ENCODE results near the gene CNTNAP5.

CNTNAP5 gene

GRCh38 chr2:124317628-124318027 lies 292.5 kb downstream of the CNTNAP5 start:
- no peak overlapping the region for H3K4me3 ChIP-seq (ENCODE audit: low read depth, low read length)
- no peak for TF ChIP-seq MYC (IDR thresholded peaks at IDR 0.05; ENCODE audit: low read depth, low read length)
- TF ChIP-seq MAX (IDR thresholded peaks at IDR 0.05; ENCODE audit: low read depth, low read length) = no peak
- TF ChIP-seq CTCF (IDR thresholded peaks at IDR 0.05; ENCODE audit: low read depth, low read length) = no peak
- TF ChIP-seq POLR2A (IDR thresholded peaks at IDR 0.05; ENCODE audit: extremely low read depth, insufficient read length) = no peak

GRCh38 chr2:124318913-124319312 lies 293.8 kb downstream of the CNTNAP5 start:
- no peak for TF ChIP-seq MAX (IDR thresholded peaks at IDR 0.05; ENCODE audit: low read depth, low read length)
- no peak for TF ChIP-seq POLR2A (IDR thresholded peaks at IDR 0.05; ENCODE audit: extremely low read depth, insufficient read length)
- TF ChIP-seq CTCF (IDR thresholded peaks at IDR 0.05; ENCODE audit: low read depth, low read length) = no peak
- no peak for TF ChIP-seq MYC (IDR thresholded peaks at IDR 0.05; ENCODE audit: low read depth, low read length)
- DNase-seq (ENCODE audit: low read depth) = no peak

More at GRCh38 chr2:124317628-124318027, 292.5 kb downstream of the CNTNAP5 start:
- DNase-seq (ENCODE audit: low read depth) = no peak

GRCh38 chr2:124319577-124319976 lies 294.5 kb downstream of the CNTNAP5 start:
- no peak overlapping the region for H3K4me3 ChIP-seq (ENCODE audit: low read depth, low read length)
- TF ChIP-seq MYC (IDR thresholded peaks at IDR 0.05; ENCODE audit: low read depth, low read length) (no peak), MAX (IDR thresholded peaks at IDR 0.05; ENCODE audit: low read depth, low read length) (no peak), POLR2A (IDR thresholded peaks at IDR 0.05; ENCODE audit: extremely low read depth, insufficient read length) (no peak), CTCF (IDR thresholded peaks at IDR 0.05; ENCODE audit: low read depth, low read length) (no peak)
- no peak for DNase-seq (ENCODE audit: low read depth)

More at GRCh38 chr2:124318913-124319312, 293.8 kb downstream of the CNTNAP5 start:
- no peak overlapping the region for H3K4me3 ChIP-seq (ENCODE audit: low read depth, low read length)

- no peak for DNase-seq (ENCODE audit: low read depth)
- TF ChIP-seq MYC (IDR thresholded peaks at IDR 0.05; ENCODE audit: low read depth, low read length) = no peak
- TF ChIP-seq CTCF (IDR thresholded peaks at IDR 0.05; ENCODE audit: low read depth, low read length) = no peak
- no peak for TF ChIP-seq POLR2A (IDR thresholded peaks at IDR 0.05; ENCODE audit: extremely low read depth, insufficient read length)
- TF ChIP-seq MAX (IDR thresholded peaks at IDR 0.05; ENCODE audit: low read depth, low read length) = no peak
- no peak overlapping the region for H3K4me3 ChIP-seq (ENCODE audit: low read depth, low read length)
Measured at GRCh38 chr2:124320051-124320688, 295.1 kb downstream of the CNTNAP5 start.

GRCh38 chr2:124323321-124323720 lies 298.2 kb downstream of the CNTNAP5 start:
- no peak overlapping the region for H3K4me3 ChIP-seq (ENCODE audit: low read depth, low read length)
- no peak for TF ChIP-seq MYC (IDR thresholded peaks at IDR 0.05; ENCODE audit: low read depth, low read length)
- no peak for TF ChIP-seq POLR2A (IDR thresholded peaks at IDR 0.05; ENCODE audit: extremely low read depth, insufficient read length)
- TF ChIP-seq CTCF (IDR thresholded peaks at IDR 0.05; ENCODE audit: low read depth, low read length) = no peak
- no peak for TF ChIP-seq MAX (IDR thresholded peaks at IDR 0.05; ENCODE audit: low read depth, low read length)

More at GRCh38 chr2:124323321-124323720, 298.2 kb downstream of the CNTNAP5 start:
- peak; percentile 11 for DNase-seq (ENCODE audit: low read depth)
